Ovary (tissue), 9 donors: ENCODE data around the gene BMF. TPM values are rescaled to one million over a fixed set of nuclear protein-coding genes. Genes with fewer than 3 reads are reported as not detected.
"Not testable (repeated sequence)": the region's sequence is repeated elsewhere in the genome, so short reads cannot be mapped to it uniquely, and the experiment has no call there.

Experiments used
- DNase-seq, 5 donors: peaks; one replicate each; pipeline ENCODE4 v3.0.0-alpha.2; 2019 to 2020
- H3K27ac ChIP-seq, 2 donors: fragments of 200-600 bp; one replicate each; pipeline versions ENCODE4 v1.5.1 to v1.8.0; 2019 to 2022
- H3K27me3 ChIP-seq: fragments of 200-600 bp; one replicate; pipeline ENCODE4 v1.8.0; 2022
- H3K36me3 ChIP-seq: fragments of 200-600 bp; sonication (generic); one replicate; pipeline ENCODE4 v1.5.1; 2019
- H3K4me1 ChIP-seq: one replicate; pipeline ENCODE4 v1.8.1; 2013; ENCODE audit warnings: mild to moderate bottlenecking, moderate library complexity; ENCODE audit not compliant: insufficient read depth
- H3K4me3 ChIP-seq: fragments of 200-600 bp; sonication (generic); one replicate; pipeline ENCODE4 v1.5.1; 2017
- H3K9me3 ChIP-seq, 2 donors: fragments of 200-600 bp in 1 of 2; sonication (generic) in 1 of 2; one replicate each; pipeline versions ENCODE4 v1.5.1 to v1.8.1; 2013 to 2019; ENCODE audit warnings: mild to moderate bottlenecking in 1 of 2, moderate library complexity in 1 of 2
- CTCF ChIP-seq, 3 donors: fragments of 450-650 bp in 2 of 3; fragments of 200-600 bp in 1 of 3; IDR thresholded peaks; one replicate each; pipeline versions ENCODE4 v1.5.1 to v1.8.0; 2016 to 2022; ENCODE audit warnings: antibody characterized with exemption in 3 of 3, mild to moderate bottlenecking in 1 of 3
- EP300 ChIP-seq: sonication (generic); formaldehyde crosslinking; IDR thresholded peaks from one replicate; pipeline ENCODE4 v1.6.1; 2017; ENCODE audit warnings: antibody characterized with exemption
- POLR2A ChIP-seq: fragments of 450-650 bp; IDR thresholded peaks from one replicate; pipeline ENCODE4 v1.6.1; 2017; ENCODE audit warnings: antibody characterized with exemption, mild to moderate bottlenecking, moderate library complexity
- WGBS, 3 donors: extraction: QIAGEN DNeasy Blood & Tissue Kit in 1 of 3; methylation state at CpG; one replicate each; pipeline versions ENCODE4 v1.1.5 to v1.1.7; 2013 to 2017; 5-methylcytosine and 5-hydroxymethylcytosine counted together
- intact Hi-C, 4 donors: fragments of 100-400 bp; cut with DNase I; formaldehyde crosslinking; loops; one replicate each; pipeline versions ENCODE4 v1.11.0 to v1.15.1; 2022 to 2023
- polyA plus RNA-seq, 2 donors: library from polyadenylated mRNA; stranded (reverse); fragments of 200-250 nt in 1 of 2; fragments of 350-450 nt in 1 of 2; fragmentation: Illumina TruSeq in 1 of 2; extraction: RNeasy Lipid Tissue Mini Kit (QIAGEN cat#74804) in 1 of 2; gene quantifications; one replicate each; pipeline ENCODE4 v1.2.3, GENCODE V29; 2013 to 2014
- total RNA-seq, 7 donors: library from RNA; depleted of rRNA in 2 of 7; stranded (reverse); fragments of >200 nt in 2 of 7; fragmentation: NEBNext Ultra II Directional in 3 of 7; extraction: Animal tissue kit (Norgen Biotek cat#: 25700) in 3 of 7; gene quantifications; one replicate each; pipeline versions ENCODE4 v1.1.0 to v1.2.4, GENCODE V29; 2016 to 2023
- donor health status: DM: no; HTN: no; CAD: no; lungs with moderate emphysema.
- donor health status: DM: no; HTN: no; CAD: no.
- donor health status: Bipolar disorder and iron deficiency.
- donor health status: DM: yes; HTN: yes; CAD: no.
- donor health status: DM: no; HTN: no; CAD: no.
- donor health status: DM: yes; HTN: yes; CAD: no.

Gene BMF
- total and polyA plus RNA-seq, 9 donors: 5.7 to 26.5 (median 17.2) TPM

- Histone ChIP-seq H3K27me3 (no peaks in the 10 kb centered on the region), H3K4me1 (no peaks in the 10 kb centered on the region), H3K4me3 (no peak overlapping the region), H3K36me3 (no peaks in the 10 kb centered on the region), H3K27ac (no peak overlapping the region), H3K9me3 (no peaks in the 10 kb centered on the region)
- no peak for DNase-seq
- no peak for TF ChIP-seq CTCF (IDR thresholded peaks at IDR 0.05)
- no peak for TF ChIP-seq POLR2A
- no peak for TF ChIP-seq EP300
- 82 to 89% (median 89%) methylated on average over 5 of the region's 5 CpGs for whole genome bisulfite sequencing, 3 donors
- intact Hi-C loops: no loop called here
Observed at GRCh38 chr15:40142428-40142827, 33.7 kb upstream of the BMF start.

GRCh38 chr15:40138201-40138570, 29.5 kb upstream of the BMF start:
- intact Hi-C loops, H3K4me1 ChIP-seq, H3K9me3 ChIP-seq, DNase-seq, H3K4me3 ChIP-seq, H3K36me3 ChIP-seq, H3K27ac ChIP-seq, H3K27me3 ChIP-seq: not testable (repeated sequence)
- 41 to 70% (median 61%) methylated on average over 3 of the region's 3 CpGs for WGBS, 3 donors

GRCh38 chr15:40137303-40138200, 28.9 kb upstream of the BMF start:
- Histone ChIP-seq H3K9me3 (no peaks in the 10 kb centered on the region), H3K4me3 (no peak overlapping the region), H3K27ac (no peak overlapping the region), H3K4me1 (no peaks in the 10 kb centered on the region), H3K27me3 (no peaks in the 10 kb centered on the region), H3K36me3 (no peaks in the 10 kb centered on the region)
- TF ChIP-seq EP300 (no peak), POLR2A (no peak), CTCF (IDR thresholded peaks at IDR 0.05) (no peak)
- 84 to 93% (median 92%) methylated on average over 11 of the region's 11 CpGs for WGBS, 3 donors
- no peak for DNase-seq
- intact Hi-C loops: no loop called here

- no peak for DNase-seq
- TF ChIP-seq POLR2A (no peak), CTCF (IDR thresholded peaks at IDR 0.05) (no peak), EP300 (no peak)
- Histone ChIP-seq H3K9me3 (no peaks in the 10 kb centered on the region), H3K4me3 (no peak overlapping the region), H3K27ac (no peak overlapping the region), H3K36me3 (no peaks in the 10 kb centered on the region), H3K4me1 (no peaks in the 10 kb centered on the region), H3K27me3 (no peaks in the 10 kb centered on the region)
- 81 to 87% (median 81%) methylated on average over 6 of the region's 6 CpGs for WGBS, 3 donors
- intact Hi-C loops: no loop called here
Observed at GRCh38 chr15:40136470-40137302, 28.0 kb upstream of the BMF start.

GRCh38 chr15:40135846-40136450, 27.3 kb upstream of the BMF start:
- H3K27ac ChIP-seq, intact Hi-C loops, H3K36me3 ChIP-seq, H3K4me3 ChIP-seq, H3K27me3 ChIP-seq, H3K4me1 ChIP-seq, DNase-seq, H3K9me3 ChIP-seq: not testable (repeated sequence)
- WGBS, 3 donors: 36 to 63% (median 47%) methylated on average over 1 of the region's 1 CpG
